ENCODE data around the gene COA6.

GRCh38 chr1:234336359-234336758, 36.9 kb upstream of the COA6 start:
- TF ChIP-seq, protein P1, sequence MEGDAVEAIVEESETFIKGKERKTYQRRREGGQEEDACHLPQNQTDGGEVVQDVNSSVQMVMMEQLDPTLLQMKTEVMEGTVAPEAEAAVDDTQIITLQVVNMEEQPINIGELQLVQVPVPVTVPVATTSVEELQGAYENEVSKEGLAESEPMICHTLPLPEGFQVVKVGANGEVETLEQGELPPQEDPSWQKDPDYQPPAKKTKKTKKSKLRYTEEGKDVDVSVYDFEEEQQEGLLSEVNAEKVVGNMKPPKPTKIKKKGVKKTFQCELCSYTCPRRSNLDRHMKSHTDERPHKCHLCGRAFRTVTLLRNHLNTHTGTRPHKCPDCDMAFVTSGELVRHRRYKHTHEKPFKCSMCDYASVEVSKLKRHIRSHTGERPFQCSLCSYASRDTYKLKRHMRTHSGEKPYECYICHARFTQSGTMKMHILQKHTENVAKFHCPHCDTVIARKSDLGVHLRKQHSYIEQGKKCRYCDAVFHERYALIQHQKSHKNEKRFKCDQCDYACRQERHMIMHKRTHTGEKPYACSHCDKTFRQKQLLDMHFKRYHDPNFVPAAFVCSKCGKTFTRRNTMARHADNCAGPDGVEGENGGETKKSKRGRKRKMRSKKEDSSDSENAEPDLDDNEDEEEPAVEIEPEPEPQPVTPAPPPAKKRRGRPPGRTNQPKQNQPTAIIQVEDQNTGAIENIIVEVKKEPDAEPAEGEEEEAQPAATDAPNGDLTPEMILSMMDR (conservative IDR thresholded peaks at IDR 0.05) = no peak
- TF ChIP-seq ZFX (IDR thresholded peaks at IDR 0.05) = no peak
